Measurements from ENCODE around the gene NEK9.

Gene NEK9

GRCh38 chr14:75063491-75064204 lies 63.2 kb downstream of the NEK9 start, which contains the start of gene ACYP1:
Gene ACYP1 (minus strand): TSS chr14:75064024. CDS start chr14:75063553, 471 bp downstream.
- DNase-seq = peak; percentile 82

GRCh38 chr14:75063013-75063412 lies 63.8 kb downstream of the NEK9 start:
- no peak for DNase-seq

GRCh38 chr14:75060420-75060819 lies 66.4 kb downstream of the NEK9 start:
- DNase-seq = no peak

GRCh38 chr14:75059642-75060041 lies 67.2 kb downstream of the NEK9 start:
- no peak for DNase-seq

- DNase-seq = no peak
Observed at GRCh38 chr14:75054421-75054820, 72.4 kb downstream of the NEK9 start.

GRCh38 chr14:75053396-75054291 lies 73.2 kb downstream of the NEK9 start:
- DNase-seq = no peak

- no peak for DNase-seq
Observed at GRCh38 chr14:75051556-75051899, 75.3 kb downstream of the NEK9 start.

GRCh38 chr14:75050852-75051555 lies 75.8 kb downstream of the NEK9 start, which contains the start of gene MLH3:
Gene MLH3 (minus strand): TSS chr14:75051467. CDS start chr14:75049655, 1,812 bp downstream.
- peak; percentile 78 for DNase-seq

GRCh38 chr14:75049731-75050201 lies 77.1 kb downstream of the NEK9 start:
- DNase-seq = no peak

- no peak for DNase-seq
Observed at GRCh38 chr14:75049136-75049535, 77.7 kb downstream of the NEK9 start.

- no peak for DNase-seq
Observed at GRCh38 chr14:75048101-75048500, 78.7 kb downstream of the NEK9 start.

GRCh38 chr14:75047506-75047905 lies 79.3 kb downstream of the NEK9 start:
- DNase-seq = no peak

- no peak for DNase-seq
Observed at GRCh38 chr14:75046899-75047298, 79.9 kb downstream of the NEK9 start.

- DNase-seq = no peak
Observed at GRCh38 chr14:75046275-75046674, 80.6 kb downstream of the NEK9 start.

GRCh38 chr14:75044752-75045151 lies 82.1 kb downstream of the NEK9 start:
- no peak for DNase-seq

- no peak for DNase-seq
Observed at GRCh38 chr14:75044322-75044721, 82.5 kb downstream of the NEK9 start.

- no peak for DNase-seq
Observed at GRCh38 chr14:75042035-75042434, 84.8 kb downstream of the NEK9 start.

GRCh38 chr14:75041613-75042012 lies 85.2 kb downstream of the NEK9 start:
- DNase-seq = no peak

GRCh38 chr14:75040959-75041358 lies 85.9 kb downstream of the NEK9 start:
- DNase-seq = no peak

GRCh38 chr14:75040507-75040906 lies 86.3 kb downstream of the NEK9 start:
- DNase-seq = no peak

- DNase-seq = no peak
Observed at GRCh38 chr14:75032939-75033338, 93.9 kb downstream of the NEK9 start.

- no peak for DNase-seq
Observed at GRCh38 chr14:75030147-75030546, 96.7 kb downstream of the NEK9 start.

Measured in central memory CD4-positive, alpha-beta T cell (primary cell).